Kidney epithelial cell (primary cell): ENCODE measurements around the gene ADARB1. TPM values are rescaled to one million over a fixed set of nuclear protein-coding genes. Genes with fewer than 3 reads are reported as not detected.

Experiments used
- DNase-seq: peaks from one replicate; pipeline ENCODE4 v3.0.0-alpha.2; 2010; ENCODE audit warnings: low read depth
- H3K27me3 ChIP-seq: 2 replicates; pipeline ENCODE4 v1.6.0; 2011; ENCODE audit warnings: low read length; ENCODE audit not compliant: control insufficient read depth, insufficient read depth
- H3K36me3 ChIP-seq: 2 replicates; pipeline ENCODE4 v1.5.1; 2011; ENCODE audit warnings: low read length; ENCODE audit not compliant: control insufficient read depth, insufficient read depth
- H3K4me3 ChIP-seq: 2 replicates; pipeline ENCODE4 v1.5.1; 2011; ENCODE audit warnings: low read depth, mild to moderate bottlenecking, control low read depth, low read length
- total RNA-seq: library from RNA; depleted of rRNA; stranded (reverse); fragments of >200 nt; gene quantifications from 2 replicates; pipeline ENCODE4 v1.2.3, GENCODE V29; 2015
- TF ChIP-seq, protein P1 (sequence below): IDR thresholded peaks from 2 replicates; pipeline ENCODE4 v1.5.1; 2011; ENCODE audit warnings: mild to moderate bottlenecking, moderate library complexity, low read length, control low read depth, inconsistent platforms; ENCODE audit not compliant: insufficient read depth, poor library complexity, severe bottlenecking

Gene ADARB1
- total RNA-seq, 1 donor from 2014 or later = 6.9 TPM

DNA sequence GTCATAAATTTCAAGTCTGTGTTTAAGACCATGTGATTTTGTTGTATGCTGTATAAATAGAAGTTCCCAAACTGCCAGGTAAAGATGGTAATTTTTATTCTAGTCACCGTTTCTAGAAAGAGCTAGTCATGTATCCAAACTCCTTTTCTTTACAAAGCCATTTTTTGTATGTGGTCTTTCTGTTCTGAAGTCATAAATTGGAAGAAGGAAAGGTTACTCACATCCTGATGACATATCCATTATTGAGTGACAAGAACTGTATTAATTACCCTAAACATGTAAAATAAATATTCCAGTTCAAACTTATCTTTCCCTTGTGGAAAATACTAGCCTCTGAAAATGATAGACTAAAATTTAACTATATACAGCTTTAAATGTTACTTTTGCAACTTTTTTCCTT is 108.6 kb downstream of the ADARB1 start:
- H3K4me3 ChIP-seq = no peak overlapping the region
- H3K27me3 ChIP-seq = no peaks in the 10 kb centered on the region
- no peak for DNase-seq
- TF ChIP-seq, protein P1, sequence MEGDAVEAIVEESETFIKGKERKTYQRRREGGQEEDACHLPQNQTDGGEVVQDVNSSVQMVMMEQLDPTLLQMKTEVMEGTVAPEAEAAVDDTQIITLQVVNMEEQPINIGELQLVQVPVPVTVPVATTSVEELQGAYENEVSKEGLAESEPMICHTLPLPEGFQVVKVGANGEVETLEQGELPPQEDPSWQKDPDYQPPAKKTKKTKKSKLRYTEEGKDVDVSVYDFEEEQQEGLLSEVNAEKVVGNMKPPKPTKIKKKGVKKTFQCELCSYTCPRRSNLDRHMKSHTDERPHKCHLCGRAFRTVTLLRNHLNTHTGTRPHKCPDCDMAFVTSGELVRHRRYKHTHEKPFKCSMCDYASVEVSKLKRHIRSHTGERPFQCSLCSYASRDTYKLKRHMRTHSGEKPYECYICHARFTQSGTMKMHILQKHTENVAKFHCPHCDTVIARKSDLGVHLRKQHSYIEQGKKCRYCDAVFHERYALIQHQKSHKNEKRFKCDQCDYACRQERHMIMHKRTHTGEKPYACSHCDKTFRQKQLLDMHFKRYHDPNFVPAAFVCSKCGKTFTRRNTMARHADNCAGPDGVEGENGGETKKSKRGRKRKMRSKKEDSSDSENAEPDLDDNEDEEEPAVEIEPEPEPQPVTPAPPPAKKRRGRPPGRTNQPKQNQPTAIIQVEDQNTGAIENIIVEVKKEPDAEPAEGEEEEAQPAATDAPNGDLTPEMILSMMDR = no peak
- no peaks in the 10 kb centered on the region for H3K36me3 ChIP-seq

DNA sequence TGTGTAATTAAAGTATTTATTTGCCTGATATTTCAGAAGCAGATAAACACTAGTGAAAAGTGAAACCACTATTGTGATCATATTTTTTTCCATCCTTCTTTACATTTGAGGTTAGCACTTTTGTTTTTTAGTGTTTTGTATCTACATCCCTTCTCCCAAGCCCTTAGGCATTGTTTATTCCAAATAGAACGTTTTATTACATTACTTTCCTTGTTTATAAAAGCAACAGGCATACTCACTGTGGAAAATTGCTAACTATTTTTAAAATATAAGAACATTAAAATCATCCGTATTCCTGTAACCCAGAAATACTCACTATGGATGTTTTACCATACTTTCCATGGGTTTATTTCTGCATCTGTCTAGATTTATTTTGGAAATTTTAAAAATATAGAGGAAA is 109.5 kb downstream of the ADARB1 start:
- Histone ChIP-seq H3K4me3 (no peak overlapping the region), H3K27me3 (no peaks in the 10 kb centered on the region), H3K36me3 (no peaks in the 10 kb centered on the region)
- DNase-seq = no peak
- TF ChIP-seq, protein P1 = no peak

DNA sequence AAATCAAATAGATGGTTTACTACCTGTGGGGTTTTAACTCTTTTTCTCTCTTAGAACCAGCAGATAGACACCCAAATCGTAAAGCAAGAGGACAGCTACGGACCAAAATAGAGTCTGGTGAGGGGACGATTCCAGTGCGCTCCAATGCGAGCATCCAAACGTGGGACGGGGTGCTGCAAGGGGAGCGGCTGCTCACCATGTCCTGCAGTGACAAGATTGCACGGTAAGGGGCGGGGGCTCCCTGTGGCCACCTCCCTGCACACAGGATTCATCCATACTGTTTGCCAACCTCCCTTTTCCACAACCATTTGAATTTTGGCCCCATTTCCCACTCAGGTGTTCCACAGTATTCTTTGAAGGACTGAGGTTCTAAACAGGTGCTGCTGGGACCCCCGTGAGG is 110.5 kb downstream of the ADARB1 start:
- TF ChIP-seq, protein P1 = no peak
- DNase-seq = no peak
- no peaks in the 10 kb centered on the region for H3K36me3 ChIP-seq
- no peaks in the 10 kb centered on the region for H3K27me3 ChIP-seq
- H3K4me3 ChIP-seq = no peak overlapping the region

DNA sequence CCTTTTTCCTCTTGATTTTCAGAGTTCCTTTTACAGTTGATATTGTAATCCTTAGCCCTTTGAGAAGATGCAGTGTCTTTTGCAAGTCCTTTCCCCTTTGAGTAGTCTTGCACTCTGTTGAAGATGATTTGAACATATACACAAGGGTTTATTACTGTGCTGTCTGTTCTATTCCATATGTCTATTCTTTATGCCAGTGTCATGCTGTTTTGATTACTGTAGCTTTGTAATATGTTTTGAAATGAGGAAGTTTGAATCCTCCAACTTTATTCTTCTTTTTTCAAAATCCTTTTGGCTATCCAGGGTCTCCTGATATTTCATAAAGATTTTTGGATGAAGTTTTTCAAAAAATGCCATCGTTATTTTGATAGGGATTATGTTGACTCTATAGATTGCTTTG is 112.3 kb downstream of the ADARB1 start:
- Histone ChIP-seq H3K4me3 (no peak overlapping the region), H3K36me3 (no peaks in the 10 kb centered on the region), H3K27me3 (no peaks in the 10 kb centered on the region)
- no peak for DNase-seq
- TF ChIP-seq, protein P1 = no peak

DNA sequence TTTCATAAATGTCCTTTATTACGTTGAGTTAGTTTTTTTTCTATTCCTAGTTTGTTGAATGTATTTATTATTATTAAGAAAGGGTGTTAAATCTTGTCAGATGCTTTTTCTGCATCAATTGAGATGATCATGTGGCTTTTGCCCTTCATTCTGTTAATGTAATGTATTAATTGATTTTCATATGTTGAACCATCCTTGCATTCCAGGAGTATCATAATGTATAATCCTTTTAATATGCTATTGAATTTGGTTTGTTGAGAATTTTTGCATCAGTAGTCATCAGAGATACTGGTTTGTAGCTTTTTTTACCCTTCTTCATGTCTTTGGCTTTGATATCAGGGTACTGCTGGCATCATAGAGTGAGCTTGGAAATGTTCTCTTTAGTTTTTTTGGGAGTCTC is 113.3 kb downstream of the ADARB1 start:
- no peak overlapping the region for H3K4me3 ChIP-seq
- DNase-seq = no peak
- TF ChIP-seq, protein P1 = no peak
- H3K27me3 ChIP-seq = no peaks in the 10 kb centered on the region
- no peaks in the 10 kb centered on the region for H3K36me3 ChIP-seq

DNA sequence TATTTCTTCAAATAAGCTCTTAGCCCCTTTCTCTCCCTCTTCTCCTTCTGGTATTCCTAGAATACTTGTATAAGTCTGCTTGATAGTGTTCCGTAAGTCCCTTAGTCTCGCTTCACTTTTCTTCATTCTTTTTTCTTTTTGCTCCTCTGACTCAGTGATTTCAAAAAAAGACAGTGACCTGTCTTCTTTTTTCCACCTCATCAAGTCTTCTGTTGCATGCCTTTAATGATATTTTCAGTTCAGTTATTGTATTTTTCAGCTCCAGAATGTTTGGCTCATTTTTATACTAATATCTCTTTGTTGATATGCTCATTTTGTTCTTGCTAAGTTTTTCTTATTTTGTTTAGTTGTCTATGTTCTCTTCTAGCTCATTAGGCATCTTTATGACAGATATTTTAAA is 115.6 kb downstream of the ADARB1 start:
- TF ChIP-seq, protein P1 = no peak
- Histone ChIP-seq H3K36me3 (no peaks in the 10 kb centered on the region), H3K4me3 (no peak overlapping the region), H3K27me3 (no peaks in the 10 kb centered on the region)
- no peak for DNase-seq
